ENCODE results near the gene XPO6. TPM values are rescaled to one million over a fixed set of nuclear protein-coding genes. Genes with fewer than 3 reads are reported as not detected.

XPO6 gene
- total RNA-seq, 1 experiment from 2014 or later = 124 TPM

DNA sequence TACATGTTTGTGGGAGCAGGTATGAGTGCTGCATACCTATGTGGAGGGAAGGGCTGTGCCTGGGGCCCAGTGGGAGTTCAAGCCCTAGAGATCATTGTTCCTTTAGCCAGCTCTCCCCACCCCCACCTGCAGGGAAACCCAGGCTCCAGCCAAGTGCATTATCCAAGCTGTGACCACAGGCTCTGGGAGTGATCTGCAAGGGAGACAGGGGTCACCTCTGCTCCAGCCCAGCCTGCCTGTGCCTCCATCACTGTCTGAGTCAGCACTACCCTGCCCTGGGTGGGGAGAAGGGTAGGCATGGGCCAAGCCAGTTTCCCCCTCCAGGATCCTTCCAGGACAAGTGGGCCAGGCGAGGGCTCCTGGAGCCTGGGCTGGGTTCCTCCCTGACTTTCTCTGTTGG is 48.4 kb upstream of the XPO6 start:
- no peaks in the 10 kb centered on the region for H3K36me3 Mint-ChIP-seq (ENCODE audit: insufficient read depth in 1 of 3, low read depth in 3 of 3)
- H3K4me1 Mint-ChIP-seq = peaks cover 28 to 60% of the 10 kb centered on the region in 2 experiments

More for the DNA sequence above, 48.4 kb upstream of the XPO6 start:
- H3K23ac ChIP-seq (ENCODE audit: insufficient read length, low read depth, low read length) = no peak overlapping the region
- no peak for DNase-seq
- no peak overlapping the region for H3K4ac ChIP-seq (ENCODE audit: low read depth, low read length)
- no peak overlapping the region for H2AK5ac ChIP-seq (ENCODE audit: insufficient read length, low read length)
- H2BK5ac ChIP-seq (ENCODE audit: insufficient read length, low read length) = no peak overlapping the region
- no CpG with 5 or more reads among the region's 1 CpG for WGBS (ENCODE audit: extremely low coverage, insufficient read length, low lambda C conversion rate)
- Mint-ChIP-seq H3K27ac (peak overlapping the region in 2 of 3 experiments; percentile 65 to 87; a peak in 3 of 7 replicates), H3K4me3 (peak overlapping the region in 1 of 2 experiments; percentile 77; a peak in 3 of 5 replicates), H3K27me3 (ENCODE audit: low read depth) (peaks cover 3% of the 10 kb centered on the region), H3K9me3 (no peaks in the 10 kb centered on the region)
- H3K9ac ChIP-seq (ENCODE audit: extremely low read depth, insufficient read length, low read length) = no peak overlapping the region
- H3T11ph ChIP-seq (ENCODE audit: low read length) = no peak overlapping the region
- no peak overlapping the region for H4K5ac ChIP-seq (ENCODE audit: insufficient read length, low read depth, low read length)
- H2AFZ ChIP-seq (ENCODE audit: low read length) = no peak overlapping the region
- no peak overlapping the region for H3K56ac ChIP-seq (ENCODE audit: insufficient read length, low read depth, low read length)
- no peaks in the 10 kb centered on the region for H3K9me3 ChIP-seq (ENCODE audit: control insufficient read depth, low read depth, low read length)
- H3K4me2 ChIP-seq (ENCODE audit: insufficient read depth, insufficient read length, low read length) = no peak overlapping the region
- H4K20me1 ChIP-seq (ENCODE audit: control insufficient read depth, insufficient read depth, insufficient read length) = no peaks in the 10 kb centered on the region
- H2BK20ac ChIP-seq (ENCODE audit: low read depth, low read length, poor library complexity, severe bottlenecking) = no peak overlapping the region
- H3K14ac ChIP-seq (ENCODE audit: insufficient read depth, low read length) = no peak overlapping the region
- H2BK120ac ChIP-seq (ENCODE audit: low read depth, low read length, poor library complexity, severe bottlenecking) = no peak overlapping the region
- H3K27me3 ChIP-seq (ENCODE audit: insufficient read depth, low read length) = no peaks in the 10 kb centered on the region
- no peak overlapping the region for H3K18ac ChIP-seq (ENCODE audit: insufficient read length, low read depth, low read length)
- H3K27ac ChIP-seq (ENCODE audit: insufficient read length, low read depth, low read length) = no peak overlapping the region
- no peaks in the 10 kb centered on the region for H3K79me1 ChIP-seq (ENCODE audit: insufficient read depth, low read depth, low read length, poor library complexity, severe bottlenecking)
- H3K4me1 ChIP-seq (ENCODE audit: insufficient read depth, low read length) = peaks cover 4% of the 10 kb centered on the region; the same call in 1 of the 2 replicates
- no peak overlapping the region for H2BK15ac ChIP-seq (ENCODE audit: low read depth, low read length)
- H4K8ac ChIP-seq (replicated peaks; ENCODE audit: insufficient read length, low read depth, low read length) = no peak overlapping the region
- no peak overlapping the region for H4K91ac ChIP-seq (ENCODE audit: insufficient read length, low read depth, low read length)
- no peaks in the 10 kb centered on the region for H3K23me2 ChIP-seq (ENCODE audit: insufficient read length, low read depth, low read length, poor library complexity, severe bottlenecking)
- TF ChIP-seq, protein P1, sequence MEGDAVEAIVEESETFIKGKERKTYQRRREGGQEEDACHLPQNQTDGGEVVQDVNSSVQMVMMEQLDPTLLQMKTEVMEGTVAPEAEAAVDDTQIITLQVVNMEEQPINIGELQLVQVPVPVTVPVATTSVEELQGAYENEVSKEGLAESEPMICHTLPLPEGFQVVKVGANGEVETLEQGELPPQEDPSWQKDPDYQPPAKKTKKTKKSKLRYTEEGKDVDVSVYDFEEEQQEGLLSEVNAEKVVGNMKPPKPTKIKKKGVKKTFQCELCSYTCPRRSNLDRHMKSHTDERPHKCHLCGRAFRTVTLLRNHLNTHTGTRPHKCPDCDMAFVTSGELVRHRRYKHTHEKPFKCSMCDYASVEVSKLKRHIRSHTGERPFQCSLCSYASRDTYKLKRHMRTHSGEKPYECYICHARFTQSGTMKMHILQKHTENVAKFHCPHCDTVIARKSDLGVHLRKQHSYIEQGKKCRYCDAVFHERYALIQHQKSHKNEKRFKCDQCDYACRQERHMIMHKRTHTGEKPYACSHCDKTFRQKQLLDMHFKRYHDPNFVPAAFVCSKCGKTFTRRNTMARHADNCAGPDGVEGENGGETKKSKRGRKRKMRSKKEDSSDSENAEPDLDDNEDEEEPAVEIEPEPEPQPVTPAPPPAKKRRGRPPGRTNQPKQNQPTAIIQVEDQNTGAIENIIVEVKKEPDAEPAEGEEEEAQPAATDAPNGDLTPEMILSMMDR (conservative IDR thresholded peaks at IDR 0.05) = no peak
- no peak overlapping the region for H2BK12ac ChIP-seq (ENCODE audit: insufficient read length, low read depth, low read length)
- no peaks in the 10 kb centered on the region for H3K79me2 ChIP-seq (ENCODE audit: insufficient read depth, low read length)

All from H9 (cell line).